Tibial nerve (tissue), 4 donors: ENCODE measurements around the gene CHD6.

ENCODE experiments used
- CTCF ChIP-seq, 5 experiments: fragments of 200-600 bp in 3 of 5; fragments of 450-650 bp in 2 of 5; sonication (generic) in 3 of 5; IDR thresholded peaks; one replicate each; pipeline ENCODE4 v1.5.1; 2016 to 2019; ENCODE audit warnings: antibody characterized with exemption in 5 of 5, mild to moderate bottlenecking in 3 of 5, moderate library complexity in 2 of 5
- EP300 ChIP-seq, 2 donors: sonication (generic); formaldehyde crosslinking; IDR thresholded peaks; one replicate each; pipeline ENCODE4 v1.6.1; 2017; ENCODE audit warnings: antibody characterized with exemption in 2 of 2, mild to moderate bottlenecking in 1 of 2
- POLR2A ChIP-seq, 2 donors: fragments of 450-650 bp; IDR thresholded peaks; one replicate each; pipeline ENCODE4 v1.6.1; 2017; ENCODE audit warnings: antibody characterized with exemption in 2 of 2, mild to moderate bottlenecking in 2 of 2, moderate library complexity in 2 of 2

GRCh38 chr20:41635158-41635557 is 17.0 kb upstream of the CHD6 start:
- no peak for TF ChIP-seq CTCF (IDR thresholded peaks at IDR 0.05)
- no peak for TF ChIP-seq POLR2A (IDR thresholded peaks at IDR 0.05)
- no peak for TF ChIP-seq EP300 (IDR thresholded peaks at IDR 0.05)
